ENCODE measurements around the gene AMPD2.
"Not testable (repeated sequence)": the region's sequence is repeated elsewhere in the genome, so short reads cannot be mapped to it uniquely, and the experiment has no call there.

Gene AMPD2

GRCh38 chr1:109652402-109652801 lies 32.8 kb downstream of the AMPD2 start:
- no peak for DNase-seq (ENCODE audit: low read depth, low spot score)

- no peak for DNase-seq (ENCODE audit: low read depth, low spot score)
Measured at GRCh38 chr1:109653306-109653705, 33.7 kb downstream of the AMPD2 start.

GRCh38 chr1:109654519-109654918 lies 34.9 kb downstream of the AMPD2 start:
- DNase-seq (ENCODE audit: low read depth, low spot score): no peak

- peak; percentile 26 for DNase-seq (ENCODE audit: low read depth, low spot score)
Measured at GRCh38 chr1:109655615-109656519, 36.2 kb downstream of the AMPD2 start, which contains the start of gene GSTM4. Gene GSTM4, plus strand, starts transcription at chr1:109656099. Its CDS starts 291 bp downstream, at chr1:109656390.

GRCh38 chr1:109657395-109657794 lies 37.8 kb downstream of the AMPD2 start:
- no peak for DNase-seq (ENCODE audit: low read depth, low spot score)

GRCh38 chr1:109657970-109658369 lies 38.3 kb downstream of the AMPD2 start:
- no peak for DNase-seq (ENCODE audit: low read depth, low spot score)

GRCh38 chr1:109658533-109659042 lies 39.0 kb downstream of the AMPD2 start:
- DNase-seq (ENCODE audit: low read depth, low spot score): no peak

GRCh38 chr1:109659145-109659544 lies 39.5 kb downstream of the AMPD2 start:
- no peak for DNase-seq (ENCODE audit: low read depth, low spot score)

GRCh38 chr1:109659997-109660690 lies 40.5 kb downstream of the AMPD2 start:
- no peak for DNase-seq (ENCODE audit: low read depth, low spot score)

GRCh38 chr1:109660691-109661026 lies 41.0 kb downstream of the AMPD2 start:
- DNase-seq (ENCODE audit: low read depth, low spot score): not testable (repeated sequence)

- DNase-seq (ENCODE audit: low read depth, low spot score): no peak
Measured at GRCh38 chr1:109661391-109661790, 41.8 kb downstream of the AMPD2 start.

GRCh38 chr1:109664671-109665070 lies 45.0 kb downstream of the AMPD2 start:
- DNase-seq (ENCODE audit: low read depth, low spot score): no peak

- DNase-seq (ENCODE audit: low read depth, low spot score): peak; percentile 69
Measured at GRCh38 chr1:109667452-109668122, 48.0 kb downstream of the AMPD2 start, which contains the start of gene GSTM2. Gene GSTM2, plus strand, starts transcription at chr1:109668057. Its CDS starts 59 bp downstream, at chr1:109668116.

- no peak for DNase-seq (ENCODE audit: low read depth, low spot score)
Measured at GRCh38 chr1:109668123-109668775, 48.6 kb downstream of the AMPD2 start.

- DNase-seq (ENCODE audit: low read depth, low spot score): no peak
Measured at GRCh38 chr1:109669246-109669948, 49.8 kb downstream of the AMPD2 start.

GRCh38 chr1:109669949-109670302 lies 50.3 kb downstream of the AMPD2 start:
- DNase-seq (ENCODE audit: low read depth, low spot score): not testable (repeated sequence)

- DNase-seq (ENCODE audit: low read depth, low spot score): no peak
Measured at GRCh38 chr1:109671067-109671466, 51.4 kb downstream of the AMPD2 start.

GRCh38 chr1:109673861-109674260 lies 54.2 kb downstream of the AMPD2 start:
- DNase-seq (ENCODE audit: low read depth, low spot score): not testable (repeated sequence)

- DNase-seq (ENCODE audit: low read depth, low spot score): not testable (repeated sequence)
Measured at GRCh38 chr1:109676683-109677381, 57.2 kb downstream of the AMPD2 start.

GRCh38 chr1:109677459-109677858 lies 57.8 kb downstream of the AMPD2 start:
- no peak for DNase-seq (ENCODE audit: low read depth, low spot score)
